Muscle of leg (tissue), 16 donors: ENCODE data around the gene ARHGEF6. TPM values are rescaled to one million over a fixed set of nuclear protein-coding genes. Genes with fewer than 3 reads are reported as not detected.
"Not testable (repeated sequence)": the region's sequence is repeated elsewhere in the genome, so short reads cannot be mapped to it uniquely, and the experiment has no call there.

Source experiments
- DNase-seq: peaks from one replicate; pipeline ENCODE4 v3.0.0; 2013
- H3K27ac ChIP-seq: one replicate; pipeline ENCODE4 v1.5.1; 2013; ENCODE audit warnings: mild to moderate bottlenecking, low read length, control low read depth
- H3K27me3 ChIP-seq: one replicate; pipeline ENCODE4 v1.6.1; 2013; ENCODE audit warnings: low read length; ENCODE audit not compliant: control insufficient read depth, insufficient read depth
- H3K36me3 ChIP-seq: one replicate; pipeline ENCODE4 v1.6.1; 2013; ENCODE audit warnings: low read length; ENCODE audit not compliant: control insufficient read depth, insufficient read depth
- H3K4me1 ChIP-seq: one replicate; pipeline ENCODE4 v1.6.1; 2013; ENCODE audit warnings: low read length; ENCODE audit not compliant: control insufficient read depth, insufficient read depth
- H3K4me3 ChIP-seq: one replicate; pipeline ENCODE4 v1.5.1; 2013; ENCODE audit warnings: low read length, control low read depth
- H3K9me3 ChIP-seq: replicated peaks from 2 replicates; pipeline ENCODE4 v1.6.1; 2013; ENCODE audit warnings: low read depth, low read length; ENCODE audit not compliant: control insufficient read depth
- WGBS: methylation state at CpG from one replicate; pipeline ENCODE4 v1.1.5; 2013; ENCODE audit warnings: missing lambda C conversion rate; ENCODE audit not compliant: insufficient coverage; 5-methylcytosine and 5-hydroxymethylcytosine counted together
- long read RNA-seq, 11 donors: transcript quantifications; one replicate each; lab custom pipeline, GENCODE V29; 2026
- polyA plus RNA-seq, 8 donors: library from polyadenylated mRNA; unstranded; fragments of 120-200 nt; gene quantifications; one replicate each; pipeline versions ENCODE4 v1.2.1 to v1.2.3, GENCODE V29; 2013; ENCODE audit warnings: inconsistent platforms in 1 of 8, low replicate concordance in 1 of 8; ENCODE audit not compliant: insufficient read length in 8 of 8, insufficient read depth in 1 of 8
- total RNA-seq: library from RNA; stranded (reverse); fragments of 120-200 nt; gene quantifications from one replicate; pipeline ENCODE4 v1.2.4, GENCODE V29; 2013

ARHGEF6 gene
- total RNA-seq (32.4 TPM), polyA plus RNA-seq (10 to 100 TPM; 29.2 to 43.3 (median 36.7) TPM)
- long read RNA-seq, donor 1: 0 reads
- long read RNA-seq, donor 2: 0 reads
- long read RNA-seq, donor 3, full-length matches to known transcripts: 1 of 1 reads
- long read RNA-seq, donor 3, partial matches to known transcripts: 0 of 1 reads
- long read RNA-seq, donor 3, other reads (novel, unspliced or antisense): 0 of 1 reads
- long read RNA-seq, donor 4, full-length matches to known transcripts: 1 of 1 reads
- long read RNA-seq, donor 4, partial matches to known transcripts: 0 of 1 reads
- long read RNA-seq, donor 4, other reads (novel, unspliced or antisense): 0 of 1 reads
- long read RNA-seq, donor 5, full-length matches to known transcripts: 3 of 11 reads
- long read RNA-seq, donor 5, partial matches to known transcripts: 8 of 11 reads
- long read RNA-seq, donor 5, other reads (novel, unspliced or antisense): 0 of 11 reads
- long read RNA-seq, donor 6, full-length matches to known transcripts: 2 of 2 reads
- long read RNA-seq, donor 6, partial matches to known transcripts: 0 of 2 reads
- long read RNA-seq, donor 6, other reads (novel, unspliced or antisense): 0 of 2 reads
- long read RNA-seq, donor 7, full-length matches to known transcripts: 2 of 2 reads
- long read RNA-seq, donor 7, partial matches to known transcripts: 0 of 2 reads
- long read RNA-seq, donor 7, other reads (novel, unspliced or antisense): 0 of 2 reads
- long read RNA-seq, donor 8: 0 reads
- long read RNA-seq, donor 9: 0 reads
- long read RNA-seq, donor 10, full-length matches to known transcripts: 1 of 1 reads
- long read RNA-seq, donor 10, partial matches to known transcripts: 0 of 1 reads
- long read RNA-seq, donor 10, other reads (novel, unspliced or antisense): 0 of 1 reads
- long read RNA-seq, donor 11: 0 reads

- peak within 1 kb of the TSS; percentile 70 for H3K27ac ChIP-seq
Measured at GRCh38 chrX:136780763-136781162, at the start of gene ARHGEF6. Gene ARHGEF6 (minus strand): TSS chrX:136780932. CDS start chrX:136780882, 50 bp downstream.

GRCh38 chrX:136829413-136829812 lies 48.7 kb upstream of the ARHGEF6 start:
- DNase-seq: no peak
- no peaks in the 10 kb centered on the region for H3K4me1 ChIP-seq
- H3K4me3 ChIP-seq: no peak overlapping the region
- H3K36me3 ChIP-seq: peaks cover 12% of the 10 kb centered on the region
- peaks cover 2% of the 10 kb centered on the region for H3K27me3 ChIP-seq
- 67% methylated on average over 2 of the region's 5 CpGs for WGBS
- no peak overlapping the region for H3K27ac ChIP-seq
- H3K9me3 ChIP-seq: no peaks in the 10 kb centered on the region

More at GRCh38 chrX:136780763-136781162, at the start of gene ARHGEF6:
- peak; percentile 55 for DNase-seq
- peaks cover 3% of the 10 kb centered on the region for H3K4me1 ChIP-seq
- H3K36me3 ChIP-seq: no peaks in the 10 kb centered on the region
- no peaks in the 10 kb centered on the region for H3K9me3 ChIP-seq
- H3K27me3 ChIP-seq: no peaks in the 10 kb centered on the region
- H3K4me3 ChIP-seq: peak within 1 kb of the TSS; percentile 34
- WGBS: 26% methylated on average over 7 of the region's 10 CpGs

GRCh38 chrX:136828830-136829229 lies 48.1 kb upstream of the ARHGEF6 start:
- no peak overlapping the region for H3K27ac ChIP-seq
- H3K4me1 ChIP-seq: no peaks in the 10 kb centered on the region
- H3K36me3 ChIP-seq: peaks cover 12% of the 10 kb centered on the region
- H3K27me3 ChIP-seq: peaks cover 2% of the 10 kb centered on the region
- 100% methylated on average over 1 of the region's 1 CpG for WGBS
- no peaks in the 10 kb centered on the region for H3K9me3 ChIP-seq
- H3K4me3 ChIP-seq: no peak overlapping the region
- DNase-seq: peak; percentile 37

GRCh38 chrX:136827026-136827425 lies 46.3 kb upstream of the ARHGEF6 start:
- no peaks in the 10 kb centered on the region for H3K9me3 ChIP-seq
- H3K4me3 ChIP-seq: no peak overlapping the region
- H3K4me1 ChIP-seq: no peaks in the 10 kb centered on the region
- WGBS: 84% methylated on average over 2 of the region's 3 CpGs
- H3K36me3 ChIP-seq: peaks cover 16% of the 10 kb centered on the region
- H3K27me3 ChIP-seq: peaks cover 2% of the 10 kb centered on the region
- no peak for DNase-seq
- H3K27ac ChIP-seq: no peak overlapping the region

- no peaks in the 10 kb centered on the region for H3K9me3 ChIP-seq
- peaks cover 19% of the 10 kb centered on the region for H3K36me3 ChIP-seq
- H3K4me1 ChIP-seq: no peaks in the 10 kb centered on the region
- no peak for DNase-seq
- H3K27me3 ChIP-seq: peaks cover 2% of the 10 kb centered on the region
- H3K27ac ChIP-seq: no peak overlapping the region
- H3K4me3 ChIP-seq: no peak overlapping the region
- WGBS: no CpG with 5 or more reads among the region's 2 CpGs
Measured at GRCh38 chrX:136825771-136826170, 45.0 kb upstream of the ARHGEF6 start.

GRCh38 chrX:136823175-136823574 lies 42.4 kb upstream of the ARHGEF6 start:
- WGBS: no CpG with 5 or more reads among the region's 1 CpG
- Histone ChIP-seq H3K4me3 (no peak overlapping the region), H3K27ac (no peak overlapping the region), H3K9me3 (no peaks in the 10 kb centered on the region), H3K27me3 (no peaks in the 10 kb centered on the region), H3K4me1 (no peaks in the 10 kb centered on the region), H3K36me3 (peaks cover 13% of the 10 kb centered on the region)
- DNase-seq: no peak

- Histone ChIP-seq H3K4me3 (no peak overlapping the region), H3K27ac (no peak overlapping the region), H3K4me1 (no peaks in the 10 kb centered on the region), H3K36me3 (peaks cover 12% of the 10 kb centered on the region), H3K9me3 (no peaks in the 10 kb centered on the region), H3K27me3 (peaks cover 2% of the 10 kb centered on the region)
- 71% methylated on average over 1 of the region's 5 CpGs for WGBS
- no peak for DNase-seq
Measured at GRCh38 chrX:136822337-136823095, 41.8 kb upstream of the ARHGEF6 start.

- not testable (repeated sequence) for H3K27me3 ChIP-seq, H3K4me3 ChIP-seq, H3K4me1 ChIP-seq, DNase-seq, H3K9me3 ChIP-seq, H3K27ac ChIP-seq
- 100% methylated on average over 1 of the region's 9 CpGs for WGBS
- peaks cover 11% of the 10 kb centered on the region for H3K36me3 ChIP-seq
Measured at GRCh38 chrX:136819756-136820155, 39.0 kb upstream of the ARHGEF6 start.

- WGBS: 100% methylated on average over 1 of the region's 5 CpGs
- peaks cover 11% of the 10 kb centered on the region for H3K36me3 ChIP-seq
Measured at GRCh38 chrX:136819031-136819703, 38.4 kb upstream of the ARHGEF6 start.

More at GRCh38 chrX:136819031-136819703, 38.4 kb upstream of the ARHGEF6 start:
- DNase-seq: no peak
- no peaks in the 10 kb centered on the region for H3K4me1 ChIP-seq
- H3K27ac ChIP-seq: no peak overlapping the region
- no peak overlapping the region for H3K4me3 ChIP-seq
- no peaks in the 10 kb centered on the region for H3K9me3 ChIP-seq
- peaks cover 2% of the 10 kb centered on the region for H3K27me3 ChIP-seq
